HG02623 (cell line): Measurements from ENCODE around the gene UBA1.
"Not testable (repeated sequence)": the region's sequence is repeated elsewhere in the genome, so short reads cannot be mapped to it uniquely, and the experiment has no call there.

Experiments
- ATAC-seq: cut with Tn5 transposase; IDR thresholded peaks from one replicate; pipeline ENCODE4 v1.9.1; 2021; ENCODE audit warnings: moderate library complexity; ENCODE audit not compliant: unreplicated experiment

The UBA1 gene

GRCh38 chrX:47247999-47248320 is 54.3 kb downstream of the UBA1 start:
- no peak for ATAC-seq

GRCh38 chrX:47248576-47248975 is 54.9 kb downstream of the UBA1 start:
- no peak for ATAC-seq

- ATAC-seq: no peak
Observed at GRCh38 chrX:47250017-47250347, 56.4 kb downstream of the UBA1 start.

- ATAC-seq: not testable (repeated sequence)
Observed at GRCh38 chrX:47257620-47258019, 64.0 kb downstream of the UBA1 start.
